Bronchial epithelial cell (primary cell): ENCODE measurements around the gene SLC22A14. TPM values are rescaled to one million over a fixed set of nuclear protein-coding genes. Genes with fewer than 3 reads are reported as not detected.

Source experiments
- DNase-seq: peaks from one replicate; pipeline ENCODE4 v3.0.0-alpha.2; 2010; ENCODE audit warnings: low read depth
- FAIRE-seq: peaks from 2 replicates; lab custom pipeline; 2011; peaks lifted over from hg19 to GRCh38; lab: Jason Lieb, UNC
- H3K27me3 ChIP-seq: 2 replicates; pipeline ENCODE4 v1.5.1; 2011; ENCODE audit warnings: low read length; ENCODE audit not compliant: control insufficient read depth, insufficient read depth
- H3K36me3 ChIP-seq: 2 replicates; pipeline ENCODE4 v1.5.1; 2011; ENCODE audit warnings: low read length; ENCODE audit not compliant: control insufficient read depth, insufficient read depth
- H3K4me3 ChIP-seq: 2 replicates; pipeline ENCODE4 v1.5.1; 2011; ENCODE audit warnings: mild to moderate bottlenecking, low read depth, low read length, control low read depth
- CTCF ChIP-seq: IDR thresholded peaks from 2 replicates; pipeline ENCODE4 v1.5.1; 2011; ENCODE audit warnings: mild to moderate bottlenecking, moderate library complexity, low read length, control low read depth, inconsistent platforms; ENCODE audit not compliant: insufficient read depth, severe bottlenecking
- total RNA-seq: library from RNA; depleted of rRNA; stranded (reverse); fragments of >200 nt; gene quantifications from 2 replicates; pipeline ENCODE4 v1.2.1, GENCODE V29; 2014

SLC22A14 gene
- total RNA-seq, 1 donor from 2014 or later = 0.26 TPM

GRCh38 chr3:38327335-38328009 lies 45.4 kb downstream of the SLC22A14 start:
- FAIRE-seq (no peak), DNase-seq (peak; percentile 71)
- TF ChIP-seq CTCF = no peak
- Histone ChIP-seq H3K4me3 (no peak overlapping the region), H3K36me3 (no peaks in the 10 kb centered on the region), H3K27me3 (no peaks in the 10 kb centered on the region)

- no peak for TF ChIP-seq CTCF
- DNase-seq (no peak), FAIRE-seq (no peak)
Observed at GRCh38 chr3:38331257-38332022, 49.3 kb downstream of the SLC22A14 start.

GRCh38 chr3:38332201-38332600 lies 50.1 kb downstream of the SLC22A14 start:
- TF ChIP-seq CTCF = no peak
- DNase-seq (no peak), FAIRE-seq (no peak)
- Histone ChIP-seq H3K4me3 (no peak overlapping the region), H3K36me3 (no peaks in the 10 kb centered on the region), H3K27me3 (no peaks in the 10 kb centered on the region)

More at GRCh38 chr3:38331257-38332022, 49.3 kb downstream of the SLC22A14 start:
- Histone ChIP-seq H3K27me3 (no peaks in the 10 kb centered on the region), H3K4me3 (no peak overlapping the region), H3K36me3 (no peaks in the 10 kb centered on the region)

- DNase-seq (no peak), FAIRE-seq (no peak)
- Histone ChIP-seq H3K27me3 (no peaks in the 10 kb centered on the region), H3K4me3 (no peak overlapping the region), H3K36me3 (no peaks in the 10 kb centered on the region)
- TF ChIP-seq CTCF = no peak
Observed at GRCh38 chr3:38334142-38335055, 52.3 kb downstream of the SLC22A14 start.

GRCh38 chr3:38335263-38335662 lies 53.2 kb downstream of the SLC22A14 start:
- no peak for TF ChIP-seq CTCF
- Histone ChIP-seq H3K36me3 (no peaks in the 10 kb centered on the region), H3K4me3 (no peak overlapping the region), H3K27me3 (no peaks in the 10 kb centered on the region)
- no peak for DNase-seq
- FAIRE-seq = no peak
